MCF 10A (cell line): ENCODE measurements around the gene SLC29A3. TPM values are rescaled to one million over a fixed set of nuclear protein-coding genes. Genes with fewer than 3 reads are reported as not detected.

Experiments used
- Bru-seq: library from RNA; stranded (reverse); fragments of 400-500 nt; gene quantifications from one replicate; lab custom pipeline; 2021; lab: Mats Ljungman, UMichigan
- BruChase-seq, 2 experiments: library from RNA; stranded (reverse); fragments of 400-500 nt; gene quantifications; one replicate each; lab custom pipeline; 2021; lab: Mats Ljungman, UMichigan
- BruUV-seq: library from RNA; stranded (reverse); fragments of 400-500 nt; replicated peaks from 2 replicates; lab custom pipeline; 2021; lab: Mats Ljungman, UMichigan
- CTCF ChIA-PET: fragments of 300-600 bp; sonication (Branson Sonifier 250); formaldehyde crosslinking; extraction: SDS; loops from one replicate; lab custom pipeline; 2021; ENCODE audit warnings: antibody characterized with exemption, inconsistent platforms; lab: Yijun Ruan, JAX
- POLR2A ChIA-PET: fragments of 300-600, 350-650 bp; sonication (Branson Sonifier 250); formaldehyde crosslinking; extraction: SDS; loops from one replicate; lab custom pipeline; 2020; ENCODE audit warnings: antibody characterized with exemption, inconsistent platforms; lab: Yijun Ruan, JAX
- DNase-seq: peaks from one replicate; pipeline ENCODE4 v3.0.0-alpha.2; 2018; ENCODE audit not compliant: unreplicated experiment
- H3K27ac Mint-ChIP-seq: one replicate; pipeline ENCODE4 v1.8.0; 2022; ENCODE audit warnings: mild to moderate bottlenecking, low read depth, mixed read lengths; ENCODE audit not compliant: unreplicated experiment
- H3K27me3 Mint-ChIP-seq: one replicate; pipeline ENCODE4 v1.8.0; 2022; ENCODE audit warnings: mixed read lengths; ENCODE audit not compliant: insufficient read depth, unreplicated experiment
- H3K36me3 Mint-ChIP-seq: one replicate; pipeline ENCODE4 v1.8.0; 2022; ENCODE audit warnings: mild to moderate bottlenecking, moderate library complexity, mixed read lengths; ENCODE audit not compliant: insufficient read depth, unreplicated experiment
- H3K4me1 Mint-ChIP-seq: one replicate; pipeline ENCODE4 v1.8.0; 2022; ENCODE audit warnings: mixed read lengths; ENCODE audit not compliant: insufficient read depth, unreplicated experiment
- H3K4me3 Mint-ChIP-seq: one replicate; pipeline ENCODE4 v1.8.0; 2022; ENCODE audit warnings: mild to moderate bottlenecking, moderate library complexity, mixed read lengths; ENCODE audit not compliant: unreplicated experiment
- H3K9me3 Mint-ChIP-seq: one replicate; pipeline ENCODE4 v1.8.0; 2022; ENCODE audit warnings: mixed read lengths; ENCODE audit not compliant: unreplicated experiment
- intact Hi-C: fragments of 100-400 bp; cut with micrococcal nuclease; formaldehyde crosslinking; loops from 2 replicates; pipeline ENCODE4 v1.14.1; 2022
- long read RNA-seq: library from polyadenylated mRNA; stranded (forward); transcript quantifications from one replicate; pipeline ENCODE4 v2.0.0, GENCODE V29; 2022
- total RNA-seq: library from RNA; stranded (reverse); gene quantifications from 2 replicates; pipeline ENCODE4 v1.2.3, GENCODE V29; 2022
- TF ChIP-seq, protein P1 (sequence below): fragments of 200-600 bp; IDR thresholded peaks from one replicate; pipeline ENCODE4 v1.8.0; 2022; ENCODE audit warnings: antibody characterized with exemption, mild to moderate bottlenecking; ENCODE audit not compliant: unreplicated experiment

SLC29A3 gene
- total RNA-seq: 3.6 and 4.0 TPM in 2 replicates
- Bru-seq, nascent RNA: percentile 45 among the genes with signal in this experiment
- percentile 47 among the genes with signal in this experiment for BruChase-seq, experiment 1, labeled RNA remaining after a 6-hour chase
- BruChase-seq, experiment 2, labeled RNA remaining after a 2-hour chase: percentile 46 among the genes with signal in this experiment
- long read RNA-seq, transcript SLC29A3-205 (6 exons, 2,262 nt): major isoform, 14 of 19 reads
- long read RNA-seq, partial matches to known transcripts: 3 of 19 reads
- long read RNA-seq, other reads (novel, unspliced or antisense): 2 of 19 reads

GRCh38 chr10:71319042-71319799 lies at the start of gene SLC29A3:
Gene SLC29A3, plus strand, starts transcription at chr10:71319259. Its CDS starts 51 bp downstream, at chr10:71319310.
- intact Hi-C loops: loop anchor here (1.0 to 10.0 kb wide), 6 partner anchors 45 to 726 kb away; no protein-coding TSS in a partner anchor
- peak; percentile 77 for DNase-seq
- Mint-ChIP-seq H3K36me3 (peaks cover 7% of the 10 kb centered on the region), H3K9me3 (no peaks in the 10 kb centered on the region), H3K4me3 (peak within 1 kb of the TSS; percentile 98), H3K27ac (no peak within 1 kb of the TSS), H3K4me1 (no peaks in the 10 kb centered on the region), H3K27me3 (no peaks in the 10 kb centered on the region)
- no TSS peak for BruUV-seq
- ChIA-PET POLR2A (interaction anchor here (0.6 to 3.2 kb wide), 15 partner anchors 19 to 521 kb away, joined by 3 to 20 read pairs (median 3); no protein-coding TSS in a partner anchor), CTCF (interaction anchor here (0.6 to 10.9 kb wide), 44 partner anchors 10 to 579 kb away, joined by 3 to 169 read pairs (median 5); no protein-coding TSS in a partner anchor)
- TF ChIP-seq, protein P1, sequence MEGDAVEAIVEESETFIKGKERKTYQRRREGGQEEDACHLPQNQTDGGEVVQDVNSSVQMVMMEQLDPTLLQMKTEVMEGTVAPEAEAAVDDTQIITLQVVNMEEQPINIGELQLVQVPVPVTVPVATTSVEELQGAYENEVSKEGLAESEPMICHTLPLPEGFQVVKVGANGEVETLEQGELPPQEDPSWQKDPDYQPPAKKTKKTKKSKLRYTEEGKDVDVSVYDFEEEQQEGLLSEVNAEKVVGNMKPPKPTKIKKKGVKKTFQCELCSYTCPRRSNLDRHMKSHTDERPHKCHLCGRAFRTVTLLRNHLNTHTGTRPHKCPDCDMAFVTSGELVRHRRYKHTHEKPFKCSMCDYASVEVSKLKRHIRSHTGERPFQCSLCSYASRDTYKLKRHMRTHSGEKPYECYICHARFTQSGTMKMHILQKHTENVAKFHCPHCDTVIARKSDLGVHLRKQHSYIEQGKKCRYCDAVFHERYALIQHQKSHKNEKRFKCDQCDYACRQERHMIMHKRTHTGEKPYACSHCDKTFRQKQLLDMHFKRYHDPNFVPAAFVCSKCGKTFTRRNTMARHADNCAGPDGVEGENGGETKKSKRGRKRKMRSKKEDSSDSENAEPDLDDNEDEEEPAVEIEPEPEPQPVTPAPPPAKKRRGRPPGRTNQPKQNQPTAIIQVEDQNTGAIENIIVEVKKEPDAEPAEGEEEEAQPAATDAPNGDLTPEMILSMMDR: peak; percentile 69

DNA sequence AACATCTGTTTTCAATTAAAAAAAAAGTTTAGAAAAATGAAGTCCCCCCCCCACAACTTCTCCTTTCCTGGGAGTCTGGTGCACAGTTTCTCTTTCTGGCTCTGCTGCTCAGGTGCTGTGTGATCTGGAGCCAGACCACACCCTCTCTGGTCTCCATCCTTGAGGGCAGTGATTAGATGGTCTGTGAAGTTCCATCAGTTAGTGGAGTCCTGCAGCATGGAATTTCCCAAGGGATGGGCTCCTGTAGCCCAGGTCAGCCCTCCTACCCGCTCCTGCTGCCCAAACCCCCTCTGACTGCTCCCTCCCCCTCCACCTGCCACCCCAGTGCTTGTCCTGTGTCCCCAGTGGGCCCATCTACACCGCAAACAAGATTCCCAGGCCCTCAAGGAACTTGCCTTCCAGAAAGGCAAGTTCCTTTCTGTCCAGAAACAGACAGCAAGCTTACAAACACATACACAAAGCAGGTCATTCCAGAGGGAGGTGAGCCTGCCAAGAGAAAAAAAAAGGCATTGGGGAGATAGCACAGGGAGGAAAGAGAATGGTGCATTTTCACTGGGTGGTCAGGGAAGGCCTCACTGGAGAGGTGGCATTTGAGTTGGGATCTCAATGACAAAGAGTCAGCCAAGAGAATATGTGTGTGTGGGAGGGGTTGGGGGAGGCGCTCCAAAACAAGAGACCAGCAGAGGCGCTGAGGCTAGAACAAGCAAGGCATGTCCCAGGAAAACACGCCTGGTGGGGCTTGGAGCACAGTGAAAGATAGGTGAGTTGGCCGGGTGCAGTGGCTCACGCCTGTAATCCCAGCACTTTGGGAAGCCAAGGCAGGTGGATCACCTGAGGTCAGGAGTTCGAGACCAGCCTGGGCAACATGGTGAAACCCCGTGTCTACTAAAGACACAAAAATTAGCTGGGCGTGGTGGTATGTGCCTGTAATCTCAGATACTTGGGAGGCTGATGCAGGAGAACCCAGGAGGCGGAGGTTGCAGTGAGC lies 49.5 kb upstream of the SLC29A3 start:
- H3K36me3 Mint-ChIP-seq: peaks cover 4% of the 10 kb centered on the region
- TF ChIP-seq, protein P1: no peak
- peaks cover 44% of the 10 kb centered on the region for H3K4me1 Mint-ChIP-seq
- H3K4me3 Mint-ChIP-seq: peak overlapping the region; percentile 15
- peak overlapping the region; percentile 90 for H3K27ac Mint-ChIP-seq
- ChIA-PET POLR2A (interaction anchor here (0.5 to 1.3 kb wide), 6 partner anchors 9 to 1418 kb away, joined by 3 to 5 read pairs (median 3); no protein-coding TSS in a partner anchor), CTCF (interaction anchor here (0.6 to 5.0 kb wide), 26 partner anchors 10 to 912 kb away, joined by 3 to 43 read pairs (median 4); no protein-coding TSS in a partner anchor)
- no peaks in the 10 kb centered on the region for H3K9me3 Mint-ChIP-seq
- DNase-seq: no peak
- no peaks in the 10 kb centered on the region for H3K27me3 Mint-ChIP-seq
- intact Hi-C loops: loop anchor here (5.0 kb wide), 1 partner anchor 342 kb away; no protein-coding TSS in a partner anchor
- BruUV-seq: no TSS peak

GRCh38 chr10:71270301-71271220 lies 48.5 kb upstream of the SLC29A3 start:
- CTCF ChIA-PET: interaction anchor here (0.6 to 5.0 kb wide), 30 partner anchors 11 to 911 kb away, joined by 3 to 43 read pairs (median 4); partner anchors contain the start of gene UNC5B
- H3K27ac Mint-ChIP-seq: peak overlapping the region; percentile 90
- POLR2A ChIA-PET: interaction anchor here (0.7 to 1.2 kb wide), 6 partner anchors 10 to 342 kb away, joined by 3 to 5 read pairs (median 3); no protein-coding TSS in a partner anchor

More at GRCh38 chr10:71270301-71271220, 48.5 kb upstream of the SLC29A3 start:
- DNase-seq: peak; percentile 72
- no peaks in the 10 kb centered on the region for H3K9me3 Mint-ChIP-seq
- peaks cover 4% of the 10 kb centered on the region for H3K36me3 Mint-ChIP-seq
- no peak overlapping the region for H3K4me3 Mint-ChIP-seq
- H3K4me1 Mint-ChIP-seq: peaks cover 44% of the 10 kb centered on the region
- H3K27me3 Mint-ChIP-seq: no peaks in the 10 kb centered on the region
- TF ChIP-seq, protein P1: peak; percentile 46
- intact Hi-C loops: no loop called here
- no TSS peak for BruUV-seq
